SK-N-MC (cell line): ENCODE measurements around the gene TMEM132E.
"Not testable (repeated sequence)": the region's sequence is repeated elsewhere in the genome, so short reads cannot be mapped to it uniquely, and the experiment has no call there.

Experiments
- DNase-seq: peaks from one replicate; pipeline ENCODE4 v3.0.0-alpha.2; 2011; ENCODE audit warnings: low read depth, low spot score
- H3K27ac ChIP-seq: fragments of 200-600 bp; sonication (generic); 2 replicates; pipeline ENCODE4 v1.5.1; 2016; ENCODE audit warnings: mixed run types
- H3K36me3 ChIP-seq: fragments of 200-600 bp; sonication (generic); 2 replicates; pipeline ENCODE4 v1.6.1; 2017; ENCODE audit warnings: antibody characterized with exemption, low read length, mixed read lengths; ENCODE audit not compliant: insufficient read depth
- H3K4me3 ChIP-seq: fragments of 200-600 bp; sonication (generic); 2 replicates; pipeline ENCODE4 v1.5.1; 2016
- H3K9ac ChIP-seq: fragments of 200-600 bp; sonication (generic); 2 replicates; pipeline ENCODE4 v1.8.0; 2017; ENCODE audit warnings: mixed run types, mixed read lengths; ENCODE audit not compliant: insufficient read length
- H3K9me3 ChIP-seq: fragments of 200-600 bp; sonication (generic); 2 replicates; pipeline ENCODE4 v1.6.1; 2017; ENCODE audit warnings: low read depth, mild to moderate bottlenecking, antibody characterized with exemption, low read length, moderate library complexity, mixed read lengths
- EZH2 ChIP-seq: fragments of 200-600 bp; sonication (generic); IDR thresholded peaks from one replicate; pipeline ENCODE4 v1.6.1; 2017; ENCODE audit warnings: antibody characterized with exemption
- FOXP2 ChIP-seq: optimal IDR thresholded peaks from 2 replicates; pipeline ENCODE3; 2011; ENCODE audit warnings: mild to moderate bottlenecking, moderate library complexity; ENCODE audit not compliant: insufficient read depth; ENCODE audit errors: extremely low read length, control extremely low read depth
- POLR2AphosphoS5 ChIP-seq: IDR thresholded peaks from 2 replicates; pipeline ENCODE4 v1.6.1; 2012; ENCODE audit warnings: mild to moderate bottlenecking, low read depth, low read length, borderline replicate concordance

The TMEM132E gene, protein sequence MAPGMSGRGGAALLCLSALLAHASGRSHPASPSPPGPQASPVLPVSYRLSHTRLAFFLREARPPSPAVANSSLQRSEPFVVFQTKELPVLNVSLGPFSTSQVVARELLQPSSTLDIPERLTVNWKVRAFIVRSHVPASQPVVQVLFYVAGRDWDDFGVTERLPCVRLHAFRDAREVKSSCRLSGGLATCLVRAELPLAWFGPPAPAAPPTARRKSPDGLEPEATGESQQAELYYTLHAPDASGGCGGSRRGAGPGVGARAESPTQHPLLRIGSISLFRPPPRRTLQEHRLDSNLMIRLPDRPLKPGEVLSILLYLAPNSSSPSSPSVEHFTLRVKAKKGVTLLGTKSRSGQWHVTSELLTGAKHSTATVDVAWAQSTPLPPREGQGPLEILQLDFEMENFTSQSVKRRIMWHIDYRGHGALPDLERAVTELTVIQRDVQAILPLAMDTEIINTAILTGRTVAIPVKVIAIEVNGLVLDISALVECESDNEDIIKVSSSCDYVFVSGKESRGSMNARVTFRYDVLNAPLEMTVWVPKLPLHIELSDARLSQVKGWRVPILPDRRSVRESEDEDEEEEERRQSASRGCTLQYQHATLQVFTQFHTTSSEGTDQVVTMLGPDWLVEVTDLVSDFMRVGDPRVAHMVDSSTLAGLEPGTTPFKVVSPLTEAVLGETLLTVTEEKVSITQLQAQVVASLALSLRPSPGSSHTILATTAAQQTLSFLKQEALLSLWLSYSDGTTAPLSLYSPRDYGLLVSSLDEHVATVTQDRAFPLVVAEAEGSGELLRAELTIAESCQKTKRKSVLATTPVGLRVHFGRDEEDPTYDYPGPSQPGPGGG (N-terminal part only)

DNA sequence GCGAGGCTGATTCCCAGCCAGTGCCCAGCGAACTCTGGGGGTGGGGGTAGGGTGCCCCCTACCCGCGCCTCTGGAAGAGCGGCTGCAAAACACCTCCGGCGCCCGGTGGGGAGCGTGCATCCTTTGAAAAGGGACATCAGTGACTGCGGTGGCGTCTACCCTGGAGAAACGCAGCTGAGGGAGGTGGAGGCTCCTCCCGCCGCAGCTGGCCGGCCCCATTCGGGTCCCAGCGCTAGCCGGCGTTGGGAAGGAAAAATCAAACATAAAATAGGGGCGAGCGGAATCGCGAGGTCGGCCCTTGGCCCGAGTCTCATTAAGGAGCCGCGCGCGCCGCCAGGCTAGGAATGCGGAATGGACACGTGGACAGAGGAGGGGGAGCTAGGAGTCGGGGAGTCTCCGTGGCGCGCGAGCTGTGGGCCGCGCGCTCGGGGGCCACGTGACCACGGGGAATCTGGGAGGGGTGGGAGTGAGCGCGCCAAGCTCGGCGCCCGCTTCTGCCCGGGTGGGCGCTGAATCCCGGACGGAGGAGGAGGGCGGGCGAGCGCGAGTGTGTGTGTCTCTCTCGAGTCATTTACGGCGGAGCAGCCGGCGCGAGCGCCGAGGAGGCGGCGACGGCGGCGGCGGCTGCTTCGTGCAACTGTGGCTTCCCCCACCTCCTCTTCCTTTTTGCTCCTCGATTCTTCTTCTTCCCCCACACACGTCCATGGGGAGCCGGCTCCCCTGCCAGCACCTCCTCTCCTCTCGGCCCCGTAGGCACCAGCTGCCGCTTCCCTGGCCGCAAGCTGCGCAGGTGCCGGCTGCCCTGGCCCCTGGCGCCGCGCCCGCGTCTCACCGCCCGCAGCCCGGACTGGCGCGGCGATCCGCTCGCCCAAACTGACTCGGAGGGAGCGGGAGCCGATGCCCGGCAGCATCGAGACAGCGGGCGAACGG lies at the start of gene TMEM132E:
TSS of gene TMEM132E (plus strand) at position 566 of the 930 bp plus-strand sequence. CDS start 1,495 bp downstream, outside the sequence.
- Histone ChIP-seq H3K4me3 (peak within 1 kb of the TSS; percentile 65), H3K9me3 (no peaks in the 10 kb centered on the region), H3K27ac (no peak within 1 kb of the TSS), H3K36me3 (no peaks in the 10 kb centered on the region), H3K9ac (no peak within 1 kb of the TSS)
- no peak for TF ChIP-seq FOXP2
- TF ChIP-seq EZH2: no peak
- DNase-seq: no peak

DNA sequence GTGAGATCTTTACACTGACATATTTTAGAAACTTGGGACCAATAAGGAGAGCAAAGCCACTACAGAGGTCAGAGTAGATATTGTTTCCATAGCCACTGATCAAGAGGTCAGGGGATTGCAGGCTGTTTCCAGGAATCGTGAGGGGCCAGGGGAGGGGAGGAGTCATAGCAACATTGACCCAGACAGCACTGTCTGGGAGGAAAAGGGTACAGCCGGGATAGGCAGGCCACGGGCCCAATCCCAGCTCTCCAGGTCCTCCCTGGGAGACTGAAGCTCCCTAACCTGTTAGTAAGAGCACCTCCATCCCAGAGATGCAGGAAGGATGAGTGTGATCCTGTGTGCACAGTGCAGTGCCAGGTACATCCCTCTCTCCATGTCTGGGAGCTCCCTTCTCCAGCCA lies 48.5 kb upstream of the TMEM132E start:
- no peak for TF ChIP-seq EZH2
- TF ChIP-seq POLR2AphosphoS5: no peak
- TF ChIP-seq FOXP2: no peak

DNA sequence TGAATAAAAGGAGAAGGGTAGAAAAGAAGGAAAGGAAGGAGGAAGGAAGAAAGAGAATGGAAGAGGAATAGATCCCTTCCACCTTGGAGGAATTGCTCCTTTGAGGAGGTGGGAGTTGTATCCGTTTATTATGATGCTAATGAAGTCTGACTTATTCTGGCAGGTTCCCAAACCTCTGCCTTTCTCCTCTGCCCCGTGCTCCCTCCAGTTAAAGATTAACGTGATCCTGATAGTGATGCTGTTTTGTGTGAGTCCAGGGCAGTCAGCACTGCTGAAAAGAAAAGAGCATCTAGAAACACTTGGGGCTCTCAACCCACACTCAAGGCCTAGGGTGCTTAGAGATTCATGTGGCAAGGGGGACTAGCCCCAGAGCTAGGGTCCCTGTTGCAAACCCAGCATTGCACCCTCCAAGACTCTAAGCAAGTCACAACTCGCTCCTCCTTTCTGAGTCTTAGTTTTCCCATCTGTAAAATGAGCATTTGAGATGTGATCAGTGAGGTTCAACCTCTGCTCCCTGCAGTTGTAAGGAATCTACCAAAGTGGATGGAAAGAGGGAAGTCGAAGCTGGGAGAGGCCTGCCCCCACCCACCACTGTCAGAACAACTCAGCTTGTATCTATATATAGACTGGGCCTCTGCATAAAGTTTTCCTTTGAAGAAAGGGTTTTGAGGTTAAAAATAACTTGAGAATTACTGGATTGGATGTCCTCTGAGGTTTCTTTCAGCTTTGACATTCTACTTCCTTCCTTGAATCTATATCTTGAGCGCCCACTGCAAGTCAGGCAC lies 46.9 kb upstream of the TMEM132E start:
- no peak for TF ChIP-seq EZH2
- no peak for TF ChIP-seq POLR2AphosphoS5
- TF ChIP-seq FOXP2: no peak
- no peak for DNase-seq
- H3K9me3 ChIP-seq: no peaks in the 10 kb centered on the region
- no peak overlapping the region for H3K9ac ChIP-seq
- H3K36me3 ChIP-seq: no peaks in the 10 kb centered on the region
- H3K4me3 ChIP-seq: no peak overlapping the region
- no peak overlapping the region for H3K27ac ChIP-seq

More for the DNA sequence above, 48.5 kb upstream of the TMEM132E start:
- Histone ChIP-seq H3K4me3 (no peak overlapping the region), H3K27ac (no peak overlapping the region), H3K9me3 (no peaks in the 10 kb centered on the region), H3K9ac (no peak overlapping the region), H3K36me3 (no peaks in the 10 kb centered on the region)
- no peak for DNase-seq

DNA sequence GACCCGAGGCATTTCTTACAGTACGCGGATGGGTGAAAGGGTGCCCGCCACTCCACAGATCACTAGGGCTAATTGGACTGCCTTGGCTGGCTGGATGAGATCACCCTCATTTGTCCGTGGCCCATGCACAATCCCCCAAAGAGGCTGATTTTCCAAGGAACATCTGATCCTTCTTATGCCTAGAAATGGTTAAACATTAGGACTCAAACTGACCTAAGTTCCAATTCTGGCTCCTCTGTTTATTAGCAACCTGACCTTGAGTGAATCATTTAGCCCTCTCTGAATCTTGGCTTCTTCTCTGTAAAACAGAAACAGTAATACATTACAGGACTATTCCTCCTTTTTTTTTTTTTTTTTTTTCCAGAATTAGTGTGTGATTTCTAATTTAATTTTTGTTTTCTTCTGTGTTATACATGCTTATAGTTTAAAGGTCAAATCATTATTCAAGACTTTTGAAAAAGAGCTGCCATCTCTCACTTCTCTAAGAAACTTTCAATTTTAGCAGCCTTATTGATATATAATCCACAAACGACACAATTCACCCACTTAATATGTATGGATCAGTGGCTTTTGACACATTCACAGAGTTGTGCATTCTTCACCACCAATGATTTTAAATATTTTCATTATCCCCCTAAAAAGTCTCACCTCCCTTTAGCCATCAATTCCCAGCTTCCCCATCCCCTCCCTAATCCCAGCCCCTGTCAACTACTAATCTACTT lies 45.4 kb upstream of the TMEM132E start:
- no peak overlapping the region for H3K27ac ChIP-seq
- no peak overlapping the region for H3K4me3 ChIP-seq
- H3K9me3 ChIP-seq: no peaks in the 10 kb centered on the region
- TF ChIP-seq POLR2AphosphoS5: no peak
- no peak for TF ChIP-seq EZH2
- no peak for TF ChIP-seq FOXP2
- H3K36me3 ChIP-seq: no peaks in the 10 kb centered on the region
- no peak overlapping the region for H3K9ac ChIP-seq
- DNase-seq: no peak

DNA sequence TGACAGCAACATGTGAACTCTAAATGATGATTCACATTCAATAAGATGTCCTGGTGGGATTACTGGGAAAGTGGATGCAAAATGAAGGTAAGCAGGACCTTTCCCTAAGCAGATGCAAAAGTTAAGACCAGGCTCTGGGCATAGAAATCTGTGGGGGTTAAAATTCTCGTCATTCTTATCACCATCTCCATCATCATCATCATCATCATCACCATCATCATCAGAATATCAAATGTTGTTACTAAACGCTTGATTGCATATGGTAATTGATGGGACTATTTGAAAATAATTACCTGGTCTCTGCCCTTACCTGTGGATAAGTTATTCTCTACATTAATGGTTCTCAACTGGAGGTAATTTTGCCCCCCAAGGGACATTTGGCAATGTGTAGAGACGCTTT lies 41.9 kb upstream of the TMEM132E start:
- DNase-seq: no peak
- Histone ChIP-seq H3K9ac (no peak overlapping the region), H3K27ac (no peak overlapping the region), H3K36me3 (no peaks in the 10 kb centered on the region), H3K9me3 (no peaks in the 10 kb centered on the region), H3K4me3 (no peak overlapping the region)
- no peak for TF ChIP-seq POLR2AphosphoS5

DNA sequence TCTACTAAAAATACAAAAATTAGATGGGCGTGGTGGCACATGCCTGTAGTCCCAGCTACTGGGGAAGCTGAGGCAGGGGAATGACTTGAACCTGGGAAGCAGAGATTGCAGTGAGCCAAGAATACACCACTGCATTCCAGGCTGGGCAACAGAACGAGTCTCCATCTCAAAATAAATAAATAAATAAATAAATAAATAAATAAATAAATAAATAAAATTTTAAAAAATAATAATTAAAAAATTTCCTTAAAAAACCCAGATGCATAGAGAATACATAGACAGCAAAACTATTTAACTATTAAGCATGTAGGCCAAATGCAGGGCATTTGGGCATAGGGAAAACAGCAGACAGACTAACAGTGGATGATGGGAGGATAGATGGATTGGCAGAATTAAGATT lies 40.8 kb upstream of the TMEM132E start:
- not testable (repeated sequence) for H3K9me3 ChIP-seq, DNase-seq, H3K9ac ChIP-seq, H3K27ac ChIP-seq, H3K36me3 ChIP-seq, H3K4me3 ChIP-seq

DNA sequence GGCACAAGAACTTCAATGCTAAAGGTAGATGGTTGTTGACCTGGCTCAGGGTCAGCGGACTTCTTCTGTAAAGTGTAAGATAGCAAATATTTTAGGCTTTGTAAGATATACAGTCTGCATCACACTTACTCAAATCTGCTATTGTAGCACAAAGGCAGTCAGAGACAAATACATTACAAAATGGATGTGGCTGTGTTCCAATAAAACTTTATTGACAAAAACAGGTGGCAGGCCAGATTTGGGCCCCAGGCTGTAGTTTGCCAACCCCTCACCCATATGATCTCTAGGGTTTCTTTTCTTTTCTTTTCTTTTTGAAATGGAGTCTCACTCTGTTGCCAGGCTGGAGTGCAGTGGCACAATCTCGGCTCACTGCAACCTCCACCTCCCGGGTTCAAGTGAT lies 39.5 kb upstream of the TMEM132E start:
- no peak for DNase-seq
- Histone ChIP-seq H3K4me3 (no peak overlapping the region), H3K27ac (no peak overlapping the region), H3K9me3 (no peaks in the 10 kb centered on the region), H3K36me3 (no peaks in the 10 kb centered on the region), H3K9ac (no peak overlapping the region)
- TF ChIP-seq EZH2 (no peak), FOXP2 (no peak), POLR2AphosphoS5 (no peak)
